Activated CD4-positive, alpha-beta T cell treated with anti-CD3 and anti-CD28 coated beads for 36 hours (primary cell): ENCODE results near the gene FREM1. TPM values are rescaled to one million over a fixed set of nuclear protein-coding genes. Genes with fewer than 3 reads are reported as not detected.

ENCODE experiments used
- ATAC-seq: fragments of 200-7000 bp; cut with Tn5 transposase; one replicate; pipeline ENCODE4 v1.10.0; 2021; ENCODE audit warnings: mild to moderate bottlenecking, moderate library complexity
- CTCF ChIA-PET: fragments of 350-600 bp; sonication (Branson Sonifier 250); formaldehyde crosslinking; loops from one replicate; lab custom pipeline; 2021; ENCODE audit warnings: antibody characterized with exemption; lab: Charles Lee
- POLR2A ChIA-PET: fragments of 350-600 bp; sonication (Branson Sonifier 250); formaldehyde crosslinking; loops from one replicate; lab custom pipeline; 2021; ENCODE audit warnings: antibody characterized with exemption, inconsistent platforms; lab: Charles Lee
- DNase-seq: peaks from one replicate; pipeline ENCODE4 v3.0.0-alpha.2; 2020
- H3K27ac Mint-ChIP-seq: one replicate; pipeline ENCODE4 v1.8.0; 2021; ENCODE audit warnings: mixed read lengths
- H3K27me3 Mint-ChIP-seq: one replicate; pipeline ENCODE4 v1.8.0; 2021; ENCODE audit warnings: mixed read lengths
- H3K36me3 Mint-ChIP-seq: one replicate; pipeline ENCODE4 v1.8.0; 2021; ENCODE audit warnings: low read depth, mixed read lengths
- H3K4me1 Mint-ChIP-seq: one replicate; pipeline ENCODE4 v1.8.0; 2021; ENCODE audit warnings: mixed read lengths
- H3K4me3 Mint-ChIP-seq: one replicate; pipeline ENCODE4 v1.8.0; 2021; ENCODE audit warnings: mild to moderate bottlenecking, moderate library complexity, mixed read lengths
- H3K9me3 Mint-ChIP-seq: one replicate; pipeline ENCODE4 v1.8.0; 2021; ENCODE audit warnings: low read depth, mixed read lengths
- intact Hi-C, 2 experiments: fragments of 100-400 bp; cut with DNase I in 1 of 2; cut with micrococcal nuclease in 1 of 2; formaldehyde crosslinking; loops; one replicate each; pipeline versions ENCODE4 v1.14.2 to v1.15.1; 2022 to 2024; cut with DNase I, micrococcal nuclease
- total RNA-seq, 2 experiments: library from RNA; stranded (reverse); gene quantifications; one replicate each; pipeline ENCODE4 v1.2.3, GENCODE V29; 2021

Gene FREM1
- total RNA-seq, 2 experiments from 2014 or later: not detected

GRCh38 chr9:14779566-14780022, 130.6 kb downstream of the FREM1 start:
- ATAC-seq: no peak
- intact Hi-C loops: loop anchor here in 1 of 2 experiments (5.0 kb wide), 1 partner anchor 47 kb away; no protein-coding TSS in a partner anchor
- no peaks in the 10 kb centered on the region for H3K36me3 Mint-ChIP-seq
- H3K4me1 Mint-ChIP-seq: no peaks in the 10 kb centered on the region
- CTCF ChIA-PET: interaction anchor here (1.6 kb wide), 1 partner anchor 10 kb away, joined by 11 read pairs; no protein-coding TSS in a partner anchor
- POLR2A ChIA-PET: no interaction called here
- H3K4me3 Mint-ChIP-seq: no peak overlapping the region
- no peak for DNase-seq
- H3K27me3 Mint-ChIP-seq: peaks cover 10% of the 10 kb centered on the region
- H3K27ac Mint-ChIP-seq: no peak overlapping the region
- no peaks in the 10 kb centered on the region for H3K9me3 Mint-ChIP-seq

DNA sequence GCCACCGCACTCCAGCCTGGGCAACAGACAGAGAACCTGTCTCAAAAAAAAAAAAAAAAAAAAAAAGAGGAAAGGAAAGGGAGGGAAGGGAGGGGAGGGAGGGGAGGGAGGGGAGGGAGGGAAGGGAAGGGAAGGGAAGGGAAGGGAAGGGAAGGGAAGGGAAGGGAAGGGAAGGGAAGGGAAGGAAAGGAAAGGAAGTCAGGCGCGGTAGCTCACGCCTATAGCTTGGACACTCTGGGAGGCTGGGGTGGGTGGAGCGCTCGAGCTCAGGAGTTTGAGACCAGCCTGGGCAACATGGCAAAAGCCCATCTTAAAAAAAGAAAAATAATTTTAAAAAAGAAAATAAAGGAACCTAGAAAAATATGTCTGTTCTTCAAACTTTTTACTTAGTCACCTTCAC, 131.7 kb downstream of the FREM1 start:
- DNase-seq (no peak), ATAC-seq (no peak)
- H3K36me3 Mint-ChIP-seq: no peaks in the 10 kb centered on the region
- no peaks in the 10 kb centered on the region for H3K9me3 Mint-ChIP-seq
- H3K27me3 Mint-ChIP-seq: peaks cover 6% of the 10 kb centered on the region
- ChIA-PET CTCF (interaction anchor here (1.6 kb wide), 1 partner anchor 9 kb away, joined by 11 read pairs; no protein-coding TSS in a partner anchor), POLR2A (no interaction called here)
- intact Hi-C loops: no loop called here
- H3K4me1 Mint-ChIP-seq: no peaks in the 10 kb centered on the region
- no peak overlapping the region for H3K27ac Mint-ChIP-seq
- no peak overlapping the region for H3K4me3 Mint-ChIP-seq

GRCh38 chr9:14775917-14776316, 134.3 kb downstream of the FREM1 start:
- H3K27ac Mint-ChIP-seq: no peak overlapping the region
- POLR2A ChIA-PET: no interaction called here

DNA sequence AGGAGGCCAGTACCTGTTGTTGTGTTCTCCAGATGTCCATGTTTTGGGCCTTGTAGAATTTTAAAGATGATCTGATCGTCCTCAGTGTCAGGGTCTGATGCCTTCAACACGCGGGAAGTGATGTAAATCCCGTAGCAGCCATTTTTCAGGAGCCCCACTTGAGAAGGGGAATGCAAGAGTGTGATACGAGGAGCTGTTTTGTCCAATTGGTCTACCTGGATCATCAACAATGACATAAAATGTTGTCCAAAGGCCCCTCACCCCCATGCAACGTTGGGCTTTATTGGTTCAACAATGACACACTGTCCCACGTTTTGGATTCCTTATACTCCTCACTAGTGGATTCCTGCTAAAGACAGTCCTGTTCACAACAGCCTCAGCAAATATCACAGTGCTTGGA, 139.6 kb downstream of the FREM1 start:
- DNase-seq (no peak), ATAC-seq (no peak)
- CTCF ChIA-PET: interaction anchor here (0.6 to 2.6 kb wide), 3 partner anchors 9 to 155 kb away, joined by 3 to 48 read pairs (median 11); no protein-coding TSS in a partner anchor
- no peak overlapping the region for H3K4me3 Mint-ChIP-seq
- no peaks in the 10 kb centered on the region for H3K9me3 Mint-ChIP-seq
- no peak overlapping the region for H3K27ac Mint-ChIP-seq
- POLR2A ChIA-PET: no interaction called here
- H3K4me1 Mint-ChIP-seq: no peaks in the 10 kb centered on the region
- H3K27me3 Mint-ChIP-seq: peaks cover 21% of the 10 kb centered on the region
- intact Hi-C loops: loop anchor here in 1 of 2 experiments (2.0 kb wide), 1 partner anchor 1344 kb away; no protein-coding TSS in a partner anchor
- no peaks in the 10 kb centered on the region for H3K36me3 Mint-ChIP-seq

More at GRCh38 chr9:14775917-14776316, 134.3 kb downstream of the FREM1 start:
- Mint-ChIP-seq H3K9me3 (no peaks in the 10 kb centered on the region), H3K27me3 (peaks cover 16% of the 10 kb centered on the region), H3K36me3 (no peaks in the 10 kb centered on the region), H3K4me3 (no peak overlapping the region), H3K4me1 (no peaks in the 10 kb centered on the region)
- CTCF ChIA-PET: no interaction called here
- DNase-seq: no peak
- ATAC-seq: no peak
- intact Hi-C loops: no loop called here

GRCh38 chr9:14769230-14769571, 141.0 kb downstream of the FREM1 start:
- no peaks in the 10 kb centered on the region for H3K4me1 Mint-ChIP-seq
- peaks cover 22% of the 10 kb centered on the region for H3K27me3 Mint-ChIP-seq
- POLR2A ChIA-PET: no interaction called here
- no peak overlapping the region for H3K27ac Mint-ChIP-seq
- H3K36me3 Mint-ChIP-seq: no peaks in the 10 kb centered on the region
- ATAC-seq (no peak), DNase-seq (no peak)
- H3K9me3 Mint-ChIP-seq: no peaks in the 10 kb centered on the region
- CTCF ChIA-PET: interaction anchor here (0.6 to 2.6 kb wide), 20 partner anchors 8 to 304 kb away, joined by 3 to 48 read pairs (median 4); no protein-coding TSS in a partner anchor
- intact Hi-C loops: loop anchor here (2.0 to 10.0 kb wide), 2 partner anchors 304 to 366 kb away; no protein-coding TSS in a partner anchor
- no peak overlapping the region for H3K4me3 Mint-ChIP-seq

- ChIA-PET CTCF (interaction anchor here (0.7 to 2.6 kb wide), 19 partner anchors 8 to 1341 kb away, joined by 3 to 48 read pairs (median 4); no protein-coding TSS in a partner anchor), POLR2A (no interaction called here)
- intact Hi-C loops: loop anchor here (1.0 to 10.0 kb wide), 4 partner anchors 152 to 415 kb away; no protein-coding TSS in a partner anchor
- H3K4me3 Mint-ChIP-seq: no peak overlapping the region
- no peaks in the 10 kb centered on the region for H3K9me3 Mint-ChIP-seq
- DNase-seq (no peak), ATAC-seq (no peak)
- peaks cover 27% of the 10 kb centered on the region for H3K27me3 Mint-ChIP-seq
- H3K27ac Mint-ChIP-seq: no peak overlapping the region
- H3K4me1 Mint-ChIP-seq: no peaks in the 10 kb centered on the region
- no peaks in the 10 kb centered on the region for H3K36me3 Mint-ChIP-seq
These were observed 141.6 kb downstream of the FREM1 start for GRCh38 chr9:14768405-14769229.

DNA sequence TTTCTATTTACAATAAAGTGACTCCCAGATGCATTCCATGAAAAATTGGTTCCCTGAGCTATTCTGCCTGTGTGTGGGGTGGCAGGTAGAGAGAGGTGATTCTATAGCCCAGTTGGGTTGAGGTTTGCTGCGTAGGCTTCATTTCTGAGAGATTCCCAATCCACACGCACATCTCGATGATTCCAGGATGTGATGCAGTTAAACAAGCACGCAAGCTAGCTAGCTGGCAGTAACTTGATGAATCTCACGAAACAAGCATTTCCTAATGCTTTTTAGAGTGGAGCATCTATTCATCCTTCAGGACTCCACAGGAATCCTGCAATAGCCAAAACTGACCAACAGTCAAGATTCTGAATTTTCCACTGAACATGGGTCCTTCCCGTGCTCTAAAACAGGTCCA, 143.9 kb downstream of the FREM1 start:
- intact Hi-C loops: loop anchor here in 1 of 2 experiments (10.0 kb wide), 1 partner anchor 369 kb away; no protein-coding TSS in a partner anchor
- ChIA-PET CTCF (interaction anchor here (0.9 to 2.3 kb wide), 5 partner anchors 10 to 1339 kb away, joined by 3 to 11 read pairs (median 3); no protein-coding TSS in a partner anchor), POLR2A (no interaction called here)
- no peaks in the 10 kb centered on the region for H3K4me1 Mint-ChIP-seq
- no peak overlapping the region for H3K27ac Mint-ChIP-seq
- no peak overlapping the region for H3K4me3 Mint-ChIP-seq
- no peak for ATAC-seq
- H3K9me3 Mint-ChIP-seq: no peaks in the 10 kb centered on the region
- H3K27me3 Mint-ChIP-seq: peaks cover 21% of the 10 kb centered on the region
- no peaks in the 10 kb centered on the region for H3K36me3 Mint-ChIP-seq
- no peak for DNase-seq

DNA sequence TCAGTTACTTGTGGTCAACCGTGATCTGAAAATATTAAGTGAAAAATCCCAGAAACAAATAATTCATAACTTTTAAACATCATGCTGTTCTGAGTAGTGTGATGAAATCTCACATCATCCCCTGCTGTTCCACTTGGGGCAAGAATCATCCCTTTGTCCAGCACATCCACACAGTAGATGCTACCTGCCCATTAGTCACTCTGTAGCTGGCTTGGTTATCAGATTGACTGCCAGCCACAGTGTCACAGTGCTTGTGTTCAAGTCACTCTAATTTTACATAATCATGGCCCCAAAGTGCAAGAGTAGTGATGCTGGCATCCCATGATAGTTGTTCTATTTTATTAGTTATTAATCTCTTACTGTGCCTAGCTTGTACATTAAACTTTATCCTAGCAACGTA, 148.6 kb downstream of the FREM1 start:
- Mint-ChIP-seq H3K9me3 (no peaks in the 10 kb centered on the region), H3K36me3 (no peaks in the 10 kb centered on the region), H3K4me3 (no peak overlapping the region), H3K27me3 (peaks cover 9% of the 10 kb centered on the region), H3K27ac (no peak overlapping the region), H3K4me1 (no peaks in the 10 kb centered on the region)
- intact Hi-C loops: loop anchor here in 1 of 2 experiments (10.0 kb wide), 1 partner anchor 373 kb away; no protein-coding TSS in a partner anchor
- ATAC-seq: no peak
- DNase-seq: no peak
- POLR2A ChIA-PET: no interaction called here
- CTCF ChIA-PET: no interaction called here

DNA sequence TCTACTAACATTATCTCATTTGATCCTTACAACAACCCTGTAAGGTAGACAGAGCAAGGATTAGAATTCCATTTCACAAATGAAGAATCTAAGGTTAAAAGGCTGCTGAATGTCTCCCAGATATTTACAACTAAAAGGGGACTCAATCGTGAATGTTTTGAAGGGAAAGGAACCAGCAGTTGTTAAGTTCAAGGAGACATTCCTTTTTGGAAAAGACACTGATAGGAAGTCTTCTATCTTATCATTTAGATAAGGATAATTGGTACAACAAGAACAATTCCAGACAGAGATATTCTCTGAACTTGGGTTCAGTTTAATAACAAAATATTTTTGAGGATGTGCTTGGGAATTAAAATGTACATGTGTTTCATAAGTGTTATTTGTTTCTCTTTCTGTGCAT, 150.2 kb downstream of the FREM1 start:
- Mint-ChIP-seq H3K27ac (no peak overlapping the region), H3K9me3 (no peaks in the 10 kb centered on the region), H3K4me1 (no peaks in the 10 kb centered on the region), H3K4me3 (no peak overlapping the region), H3K36me3 (no peaks in the 10 kb centered on the region), H3K27me3 (peaks cover 9% of the 10 kb centered on the region)
- intact Hi-C loops: loop anchor here in 1 of 2 experiments (10.0 kb wide), 1 partner anchor 375 kb away; no protein-coding TSS in a partner anchor
- POLR2A ChIA-PET: no interaction called here
- DNase-seq (no peak), ATAC-seq (no peak)
- CTCF ChIA-PET: interaction anchor here (0.7 kb wide), 1 partner anchor 10 kb away, joined by 3 read pairs; no protein-coding TSS in a partner anchor

- no peak overlapping the region for H3K27ac Mint-ChIP-seq
- ATAC-seq (no peak), DNase-seq (no peak)
- H3K4me3 Mint-ChIP-seq: no peak overlapping the region
- intact Hi-C loops: no loop called here
- CTCF ChIA-PET: interaction anchor here (0.6 to 1.6 kb wide), 4 partner anchors 11 to 1327 kb away, joined by 3 to 4 read pairs (median 3); no protein-coding TSS in a partner anchor
- no peaks in the 10 kb centered on the region for H3K9me3 Mint-ChIP-seq
- H3K36me3 Mint-ChIP-seq: no peaks in the 10 kb centered on the region
- H3K27me3 Mint-ChIP-seq: peaks cover 10% of the 10 kb centered on the region
- POLR2A ChIA-PET: no interaction called here
- no peaks in the 10 kb centered on the region for H3K4me1 Mint-ChIP-seq
These were observed 153.9 kb downstream of the FREM1 start for GRCh38 chr9:14756291-14756690.

GRCh38 chr9:14752871-14753270, 157.4 kb downstream of the FREM1 start:
- CTCF ChIA-PET: interaction anchor here (1.1 to 1.3 kb wide), 2 partner anchors 11 to 18 kb away, joined by 3 read pairs; no protein-coding TSS in a partner anchor
- ATAC-seq (no peak), DNase-seq (no peak)
- POLR2A ChIA-PET: no interaction called here
- no peaks in the 10 kb centered on the region for H3K36me3 Mint-ChIP-seq
- peaks cover 12% of the 10 kb centered on the region for H3K4me1 Mint-ChIP-seq
- intact Hi-C loops: no loop called here
- peaks cover 20% of the 10 kb centered on the region for H3K27me3 Mint-ChIP-seq
- no peaks in the 10 kb centered on the region for H3K9me3 Mint-ChIP-seq
- H3K4me3 Mint-ChIP-seq: no peak overlapping the region
- H3K27ac Mint-ChIP-seq: no peak overlapping the region
